Measurements from ENCODE around the gene PPP1R2. TPM values are rescaled to one million over a fixed set of nuclear protein-coding genes. Genes with fewer than 3 reads are reported as not detected.

Gene PPP1R2
- total RNA-seq, 1 donor from 2014 or later = 37.7 TPM

DNA sequence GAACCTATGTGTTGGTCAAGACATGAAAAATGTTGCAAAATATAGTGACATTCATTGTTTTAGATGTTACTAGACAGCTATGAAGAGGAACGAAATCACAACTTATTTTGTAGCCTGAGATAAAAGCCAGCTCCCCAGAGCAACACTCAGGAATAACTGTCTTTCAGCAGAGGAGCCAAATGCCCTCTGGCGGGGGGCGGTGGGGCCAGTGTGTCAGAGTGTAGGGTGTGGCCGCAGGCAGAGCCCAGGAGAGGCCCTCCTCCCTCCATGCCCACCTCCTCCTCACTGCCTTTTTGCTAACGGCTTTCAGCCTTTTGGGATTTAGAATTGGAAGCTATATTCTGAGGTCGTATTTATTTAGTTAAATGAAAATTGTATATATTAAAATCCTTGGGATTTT lies 23.7 kb upstream of the PPP1R2 start:
- DNase-seq (ENCODE audit: low spot score) = no peak

DNA sequence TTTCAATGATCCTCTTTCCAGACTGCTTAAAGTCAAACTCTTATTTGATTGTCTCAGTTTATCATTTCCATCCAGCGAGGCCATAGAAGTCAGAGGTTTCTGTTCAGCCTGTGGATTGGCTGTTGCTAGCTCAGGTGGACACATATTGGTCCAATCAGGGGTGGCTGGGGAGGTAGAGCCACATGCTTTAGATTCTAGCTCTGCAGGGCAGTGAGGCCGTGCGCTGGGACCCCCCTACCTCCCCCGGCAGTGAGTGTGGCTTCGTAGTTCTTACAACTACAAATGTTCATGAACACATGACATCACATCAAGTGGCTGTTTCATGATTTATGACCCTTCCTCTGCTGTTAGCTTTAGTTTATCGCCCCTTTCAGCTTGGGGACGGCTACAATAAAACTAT lies 22.6 kb upstream of the PPP1R2 start:
- no peak for DNase-seq (ENCODE audit: low spot score)

DNA sequence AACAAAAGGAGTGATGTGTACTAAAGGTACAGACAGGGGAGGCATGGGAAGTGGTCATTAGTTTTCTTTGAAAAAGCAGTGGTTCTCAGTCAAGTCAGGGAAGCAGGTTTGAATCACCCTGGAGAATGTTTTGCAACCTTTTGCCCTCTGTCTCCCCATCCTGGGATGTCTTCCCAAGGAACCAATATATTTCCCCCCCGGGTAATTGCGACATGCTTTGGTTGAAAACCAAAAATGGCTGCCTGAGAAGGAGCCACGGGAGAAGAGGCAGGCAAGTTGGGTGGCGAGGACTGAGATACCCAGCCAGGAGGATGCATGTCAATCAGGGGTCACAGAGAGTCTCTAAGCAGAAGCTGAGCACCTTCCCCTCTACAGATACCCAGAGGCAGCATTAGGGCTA lies 20.2 kb upstream of the PPP1R2 start:
- no peak for DNase-seq (ENCODE audit: low spot score)

DNA sequence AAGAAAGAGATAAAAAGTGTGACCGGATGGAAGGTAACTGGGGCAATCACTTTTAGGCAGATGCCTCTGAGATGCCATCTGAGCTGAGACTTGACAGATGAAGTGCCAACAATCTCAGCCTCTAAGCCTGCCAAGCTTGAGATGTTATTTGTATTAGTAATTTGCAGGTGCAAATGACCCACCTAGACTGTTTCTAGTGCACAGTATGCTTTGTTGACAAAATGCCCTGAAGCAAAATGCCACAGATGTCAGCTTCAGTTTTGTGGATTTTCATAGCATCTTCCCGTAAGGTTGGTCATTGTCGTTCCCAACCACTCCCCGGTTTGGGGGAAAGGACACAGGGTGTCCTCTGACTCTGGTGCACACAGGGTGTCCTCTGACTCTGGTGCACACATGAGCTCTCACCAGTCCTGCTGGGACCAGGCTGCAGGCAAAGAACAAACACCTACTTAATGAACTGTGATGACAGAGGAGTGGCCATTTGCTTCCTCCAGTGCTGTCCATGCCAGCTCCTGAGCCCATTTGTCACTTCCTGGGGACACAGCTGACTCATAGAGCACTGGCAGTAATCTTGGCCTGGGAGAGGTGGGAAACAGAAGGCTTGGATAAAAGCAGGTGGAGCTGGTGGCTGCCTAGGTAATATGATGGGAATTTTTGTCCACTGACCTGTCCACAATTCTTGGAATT lies 16.7 kb upstream of the PPP1R2 start:
- no peak for DNase-seq (ENCODE audit: low spot score)

DNA sequence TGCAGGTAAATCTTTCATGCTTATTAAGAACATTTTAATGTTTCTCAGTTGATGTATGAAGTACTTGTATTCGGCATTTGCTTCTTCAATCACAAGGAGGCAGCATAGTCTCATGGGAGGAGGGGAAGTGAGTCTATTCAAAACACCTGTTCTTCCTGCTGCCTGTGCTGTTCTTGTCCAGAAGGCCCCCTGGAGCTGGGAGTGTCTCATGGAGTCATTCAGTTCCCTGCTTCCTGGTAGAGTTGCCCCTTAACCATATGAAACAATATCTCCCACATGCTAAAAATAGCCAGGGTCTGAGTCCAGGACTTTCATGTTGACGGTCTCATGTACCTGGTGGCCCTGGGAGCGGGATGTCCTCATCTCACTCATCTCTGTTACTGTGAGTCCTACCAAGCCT lies 15.5 kb upstream of the PPP1R2 start:
- no peak for DNase-seq (ENCODE audit: low spot score)

DNA sequence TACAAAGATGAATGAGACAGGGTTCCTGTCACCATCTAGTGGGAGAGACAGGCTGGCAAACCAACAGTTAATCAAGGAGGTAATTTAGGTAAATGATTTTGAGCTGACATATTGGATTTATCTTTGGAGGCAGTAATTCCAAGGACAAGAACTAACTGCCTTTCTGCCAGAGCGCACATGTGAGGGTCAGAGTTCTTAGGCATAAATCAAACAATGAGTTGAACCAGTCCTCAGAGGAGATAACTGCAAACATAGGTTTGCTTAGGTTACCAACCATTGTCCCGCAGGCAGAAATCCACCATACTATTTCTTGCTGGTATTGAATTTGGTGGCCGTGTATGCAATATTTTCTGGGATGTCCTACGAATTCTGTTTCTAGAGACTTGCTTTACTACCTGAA lies 14.2 kb upstream of the PPP1R2 start:
- DNase-seq (ENCODE audit: low spot score) = no peak

DNA sequence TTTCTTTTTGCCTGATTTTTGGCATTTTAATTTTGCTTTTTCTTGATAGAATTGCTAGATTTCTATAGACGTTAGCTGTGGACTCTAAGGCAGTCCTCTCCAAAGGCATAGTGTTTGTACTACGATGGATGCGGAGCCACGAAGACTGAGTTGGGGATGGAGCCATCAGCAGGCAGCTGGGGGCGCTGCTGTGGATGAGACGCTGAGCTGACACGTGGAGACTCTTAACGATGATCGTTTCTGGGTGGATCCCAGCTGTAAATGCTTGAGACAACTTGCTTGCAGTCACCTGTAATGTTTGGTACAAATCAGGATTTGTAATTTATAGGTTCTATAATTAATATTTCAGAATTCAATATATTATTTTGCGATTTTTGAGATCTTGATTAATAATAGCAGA lies 13.3 kb upstream of the PPP1R2 start:
- DNase-seq (ENCODE audit: low spot score) = no peak

DNA sequence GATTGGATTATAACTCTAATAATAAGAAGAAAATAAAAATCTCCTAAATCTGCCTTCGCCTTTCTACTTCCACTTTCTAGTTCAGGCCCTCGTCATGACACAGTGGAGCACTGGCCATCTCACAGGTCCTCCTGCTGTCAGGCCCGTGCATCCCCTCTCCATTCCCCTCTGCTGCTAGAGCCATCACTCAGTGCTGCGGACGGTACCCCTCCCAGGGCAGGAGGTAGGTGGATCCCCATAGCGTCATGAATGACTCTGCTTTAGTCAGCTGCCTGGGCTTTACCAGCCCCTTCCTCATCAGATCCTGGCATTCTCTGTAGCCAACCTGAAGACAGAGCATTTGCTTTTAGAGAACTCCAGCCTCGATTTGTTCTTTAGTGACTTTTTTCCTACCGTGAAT lies 12.0 kb upstream of the PPP1R2 start:
- no peak for DNase-seq (ENCODE audit: low spot score)

DNA sequence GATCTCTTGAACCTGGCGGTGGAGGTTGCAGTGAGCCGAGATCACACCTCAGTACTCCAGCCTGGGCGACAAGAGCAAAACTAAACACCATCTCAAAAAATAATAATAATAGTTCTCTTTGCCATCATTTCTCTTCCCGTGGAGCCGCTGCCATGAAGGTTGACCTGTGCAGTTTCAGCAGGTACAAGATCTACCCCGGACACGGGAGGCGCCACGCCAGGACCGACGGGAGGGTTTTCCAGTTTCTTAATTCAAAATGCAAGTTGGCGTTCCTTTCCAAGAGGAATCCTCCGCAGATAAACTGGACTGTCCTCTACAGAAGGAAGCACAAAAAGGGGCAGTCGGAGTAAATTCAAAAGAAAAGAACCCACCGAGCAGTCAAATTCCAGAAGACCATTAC lies 11.3 kb upstream of the PPP1R2 start:
- DNase-seq (ENCODE audit: low spot score) = no peak

DNA sequence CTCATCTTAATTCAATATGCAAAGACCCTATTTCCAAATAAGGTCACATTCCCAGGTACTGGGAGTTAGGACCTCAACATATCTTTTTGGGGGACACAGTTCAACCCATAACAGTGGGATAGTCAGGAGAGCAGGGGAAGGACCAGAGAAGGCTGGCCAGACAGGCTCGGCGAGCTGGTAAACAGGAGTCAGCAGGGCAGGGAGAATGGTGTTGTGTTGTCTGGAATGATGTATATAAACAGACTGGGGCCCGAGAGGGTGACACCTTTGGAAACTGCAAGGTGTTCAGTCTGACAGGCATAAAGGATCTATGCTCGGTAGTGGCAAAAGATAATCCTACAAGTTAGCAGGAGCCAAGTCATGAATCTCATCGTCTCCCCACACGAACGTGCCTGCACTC lies 10.1 kb upstream of the PPP1R2 start:
- no peak for DNase-seq (ENCODE audit: low spot score)

DNA sequence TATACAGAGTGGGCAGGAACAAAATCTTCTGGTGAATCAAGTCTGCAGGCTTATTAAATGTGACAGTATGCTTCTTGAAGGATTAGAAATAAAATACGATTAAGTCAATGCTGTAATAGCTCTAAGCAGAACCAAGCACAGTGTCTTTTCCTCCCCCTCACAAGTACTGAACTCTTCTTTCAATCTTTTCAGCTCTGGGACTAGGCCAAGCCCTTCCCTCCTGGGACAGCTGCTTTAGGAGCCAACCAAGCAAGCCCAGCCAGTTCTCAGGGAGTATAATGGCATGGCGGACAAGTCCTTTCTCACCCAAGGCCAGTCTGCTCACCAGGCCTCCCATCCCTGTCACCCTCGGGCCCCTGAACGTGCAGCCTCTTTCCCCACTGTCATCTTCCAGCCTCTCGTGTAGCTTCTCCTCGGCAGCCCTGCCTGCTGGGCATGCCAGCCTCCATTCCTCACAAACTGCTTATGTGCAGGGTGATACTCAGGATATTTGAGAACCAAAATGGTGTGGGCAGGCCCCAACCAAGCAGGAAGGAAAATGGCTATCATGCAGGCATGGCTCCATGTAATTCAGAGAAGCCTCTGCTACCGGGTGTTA lies 8.4 kb upstream of the PPP1R2 start:
- no peak for DNase-seq (ENCODE audit: low spot score)

DNA sequence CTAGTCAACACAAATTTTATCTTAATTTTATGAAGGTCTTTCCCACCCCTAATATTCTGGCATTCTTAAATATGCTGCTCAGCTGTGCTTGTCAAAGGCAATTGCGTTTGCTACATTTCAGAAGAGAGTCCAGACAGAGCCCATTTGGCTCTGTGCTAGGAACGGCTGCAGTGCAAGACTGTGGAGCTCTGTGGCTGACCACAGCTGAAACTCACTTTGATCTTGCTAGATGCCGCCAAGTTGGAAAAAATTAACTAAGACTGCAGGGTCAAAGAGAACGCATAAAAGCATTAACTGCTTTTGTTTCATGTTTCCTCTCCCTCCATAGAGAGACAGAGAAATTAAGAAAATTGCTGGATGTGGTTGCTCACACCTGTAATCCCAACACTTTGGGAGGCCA lies 7.6 kb upstream of the PPP1R2 start:
- DNase-seq (ENCODE audit: low spot score) = no peak

DNA sequence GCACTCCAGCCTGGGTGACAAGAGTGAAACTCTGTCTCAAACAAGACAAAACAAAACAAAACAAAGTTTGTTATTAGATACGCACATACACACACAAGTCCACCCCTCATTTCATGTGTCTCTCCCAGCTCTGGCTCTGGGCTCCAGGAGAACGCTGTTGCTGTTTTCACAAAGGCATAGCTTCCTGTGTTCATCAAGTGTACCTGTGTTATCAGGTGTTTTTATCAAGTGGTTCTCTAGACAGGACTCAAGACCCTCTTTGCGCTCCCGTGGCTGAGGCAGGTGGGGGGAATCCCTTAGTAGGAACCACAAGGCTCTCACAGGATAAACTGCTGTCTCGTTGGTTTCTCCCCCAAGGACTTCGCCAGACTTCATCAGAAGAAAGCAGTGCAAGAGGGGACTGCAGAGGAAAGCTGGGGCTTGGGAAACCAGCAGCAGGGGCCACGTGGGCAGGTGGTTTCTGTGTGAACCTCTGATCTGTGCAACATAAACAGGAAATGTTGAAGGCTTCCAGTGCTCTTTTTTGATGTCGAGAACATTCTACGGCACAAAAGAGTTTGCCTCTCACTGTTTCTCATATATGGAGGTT lies 6.9 kb upstream of the PPP1R2 start:
- no peak for DNase-seq (ENCODE audit: low spot score)

DNA sequence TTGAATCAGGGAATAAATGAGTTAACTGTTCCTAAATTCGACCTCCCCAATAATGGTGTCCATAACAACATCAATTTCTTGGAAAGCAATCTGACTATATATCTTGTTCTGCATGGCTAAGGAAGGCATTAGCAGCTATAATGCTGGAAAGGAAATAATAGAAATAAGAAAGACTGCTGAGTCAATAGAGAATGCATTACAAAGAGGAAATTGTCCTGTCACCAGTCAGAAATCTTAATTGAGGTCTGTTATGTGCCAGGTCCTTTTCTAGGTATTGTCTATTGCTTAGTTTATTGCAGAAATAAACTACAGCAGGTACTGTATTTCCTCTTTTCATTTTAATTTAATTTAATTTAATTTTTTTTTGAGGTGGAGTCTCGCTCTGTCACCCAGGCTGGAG lies 5.9 kb upstream of the PPP1R2 start:
- no peak for DNase-seq (ENCODE audit: low spot score)

DNA sequence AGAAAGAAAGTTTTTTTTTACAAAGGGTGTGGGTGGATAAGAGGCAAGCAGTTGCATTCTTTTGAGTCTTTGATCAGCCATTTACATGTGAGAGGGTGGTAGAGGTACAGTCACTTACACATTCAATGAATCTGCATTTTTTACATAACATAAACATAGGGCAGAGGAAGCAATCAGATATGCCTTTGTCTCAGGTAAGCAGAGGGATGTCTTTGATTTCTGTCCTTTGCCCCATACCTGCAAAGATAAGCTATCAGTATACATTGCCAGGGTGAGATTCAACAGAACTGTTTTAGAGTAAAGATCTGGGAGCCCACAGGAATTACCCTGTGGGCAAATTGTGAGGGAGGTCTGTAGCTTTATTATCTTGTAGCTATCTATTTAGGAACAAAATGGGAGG lies 5.4 kb upstream of the PPP1R2 start:
- no peak for DNase-seq (ENCODE audit: low spot score)

DNA sequence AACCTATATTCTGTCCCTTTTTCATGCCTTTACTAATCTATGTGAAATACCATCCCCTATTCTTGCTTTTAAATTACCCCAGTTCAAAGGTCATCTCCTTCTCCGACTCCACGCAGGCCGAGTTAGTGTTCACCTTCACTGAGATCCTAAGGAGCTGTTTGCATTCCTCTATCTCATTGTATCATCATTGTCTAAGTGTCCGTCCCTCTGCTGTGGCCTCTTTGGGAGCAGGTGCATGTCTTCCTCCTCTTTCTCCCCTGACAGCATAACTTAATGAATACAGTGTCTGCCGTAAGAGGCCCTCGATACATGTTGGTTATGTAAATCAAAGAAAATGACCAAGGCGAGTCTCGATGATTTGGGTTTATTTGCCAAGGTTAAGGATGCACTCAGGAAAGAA lies 4.9 kb upstream of the PPP1R2 start:
- DNase-seq (ENCODE audit: low spot score) = no peak

DNA sequence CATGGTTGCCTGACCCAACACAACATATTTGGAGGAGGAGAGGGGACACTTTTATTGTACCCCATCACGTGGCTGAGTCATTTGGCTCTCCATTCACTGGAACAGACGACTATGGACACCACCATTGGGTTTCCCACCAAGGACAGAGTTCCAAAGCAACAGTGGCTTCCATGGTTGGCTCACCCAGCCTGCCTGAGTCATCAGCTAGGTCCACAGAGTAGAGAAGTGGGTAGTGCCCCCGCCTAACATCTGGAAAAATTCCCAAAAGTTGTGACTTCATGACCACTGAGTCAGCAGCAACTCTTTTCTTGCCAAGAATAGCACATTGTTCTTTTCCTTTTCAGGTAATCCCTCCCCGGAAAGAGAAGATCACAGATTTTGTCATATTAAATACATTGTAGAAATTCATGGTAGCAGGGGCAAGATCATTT lies 3.0 kb upstream of the PPP1R2 start:
- no peak for DNase-seq (ENCODE audit: low spot score)

DNA sequence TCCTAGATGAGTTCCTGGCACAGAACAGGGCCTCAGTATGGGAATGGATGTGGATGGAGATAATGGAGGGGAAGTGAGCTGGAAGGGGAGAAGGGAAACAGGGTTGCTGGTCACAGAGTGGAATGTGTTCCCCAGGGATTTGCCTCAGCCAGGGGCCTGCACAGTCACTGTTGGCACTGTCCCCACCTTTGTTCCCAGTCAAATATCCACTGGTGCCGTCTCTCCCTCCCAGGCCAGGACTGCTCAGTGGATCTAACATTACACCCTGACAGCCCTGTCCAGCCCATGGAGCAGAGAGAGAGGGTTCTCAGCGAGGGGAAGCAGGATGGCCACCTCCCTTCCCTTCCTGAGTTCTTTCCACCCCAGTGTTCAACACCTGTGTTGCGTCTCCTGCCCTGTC lies 1.5 kb upstream of the PPP1R2 start:
- DNase-seq (ENCODE audit: low spot score) = no peak

DNA sequence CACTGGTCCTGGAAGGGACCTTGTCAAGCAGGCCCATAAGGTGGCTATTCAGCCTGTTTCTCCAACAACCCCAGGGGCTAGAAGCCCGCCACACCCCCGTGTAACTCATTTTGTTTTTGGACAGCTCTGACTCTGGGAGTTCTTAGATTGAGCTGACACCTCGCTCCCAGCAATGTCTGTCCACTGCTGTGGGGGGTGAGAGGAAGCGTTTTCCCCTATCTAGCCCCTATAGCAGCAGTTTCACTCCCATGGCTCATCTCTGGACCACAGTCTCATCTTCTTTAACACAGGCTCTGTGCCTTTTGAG lies 1.1 kb upstream of the PPP1R2 start:
- no peak for DNase-seq (ENCODE audit: low spot score)

DNA sequence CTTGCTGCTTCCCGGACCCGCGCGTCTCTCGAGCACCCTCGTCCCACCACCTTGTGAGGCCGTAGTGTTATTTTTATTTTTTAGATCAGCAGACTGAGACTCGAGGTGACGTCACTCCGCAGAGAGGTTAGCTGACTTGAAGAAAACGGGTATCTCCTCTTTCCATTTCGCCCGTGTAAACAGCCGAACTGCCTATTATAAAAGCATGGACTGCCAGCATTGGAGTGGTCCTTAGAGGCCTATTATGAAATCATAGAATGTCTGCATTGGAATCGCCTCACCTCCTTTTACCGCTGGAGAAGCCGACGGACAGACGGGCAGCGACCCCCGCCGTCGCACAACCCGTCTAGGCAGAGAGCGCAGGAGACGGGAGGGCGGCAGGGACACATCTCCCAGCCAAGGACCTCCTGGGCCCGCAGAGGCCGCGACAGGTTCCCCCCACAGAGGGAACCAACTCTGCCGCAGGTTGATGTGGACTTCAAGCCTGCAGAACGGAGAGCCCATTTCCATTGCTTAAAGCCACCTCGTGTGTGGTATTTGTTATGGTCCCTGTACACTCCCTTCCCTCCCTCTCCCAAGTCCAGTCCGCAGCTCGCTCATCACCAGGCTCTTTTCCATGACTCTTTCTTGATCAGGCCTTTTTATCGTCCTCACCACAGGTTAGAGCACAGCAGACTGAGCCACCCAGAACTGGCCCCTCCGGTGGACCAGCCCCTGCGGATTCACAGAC lies 540 bp upstream of the PPP1R2 start:
- no peak for DNase-seq (ENCODE audit: low spot score)

DNA sequence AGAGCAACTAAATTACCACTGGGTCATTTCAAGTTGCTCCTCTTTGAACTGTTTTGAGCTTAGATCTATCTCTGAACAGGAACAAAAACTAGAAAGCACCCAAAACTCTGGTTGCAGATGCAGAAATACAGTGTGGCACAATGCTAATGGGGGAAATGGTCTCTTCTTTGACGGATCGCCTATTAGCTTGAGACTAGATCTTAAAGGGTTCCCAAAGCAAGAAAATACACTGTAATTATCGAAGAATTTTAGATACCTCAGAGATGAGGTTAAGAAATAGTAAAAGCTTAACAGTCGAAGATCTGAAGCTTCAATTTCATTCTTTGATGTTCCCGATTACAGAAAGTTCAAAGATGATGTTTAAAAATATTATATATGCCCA lies 818 bp downstream of the PPP1R2 start:
- no peak for DNase-seq (ENCODE audit: low spot score)

DNA sequence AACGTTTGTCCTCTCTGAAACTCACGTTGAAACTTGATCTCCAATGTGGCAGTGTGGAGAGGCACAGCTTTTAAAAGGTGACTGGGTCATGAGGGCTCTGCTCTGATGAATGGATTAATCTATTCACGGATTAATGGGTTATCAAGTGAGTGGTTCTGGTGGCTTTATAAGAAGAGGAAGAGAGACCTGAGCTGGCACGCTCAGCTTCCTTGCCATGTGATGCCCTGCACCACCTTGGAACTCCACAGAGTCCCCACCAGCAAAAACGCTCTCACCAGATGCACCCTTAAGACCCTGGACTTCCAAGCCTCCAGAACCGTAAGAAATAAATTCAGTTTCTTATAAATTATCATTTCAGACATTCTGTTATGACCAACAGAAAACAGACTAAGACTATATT lies 2.6 kb downstream of the PPP1R2 start:
- no peak for DNase-seq (ENCODE audit: low spot score)

DNA sequence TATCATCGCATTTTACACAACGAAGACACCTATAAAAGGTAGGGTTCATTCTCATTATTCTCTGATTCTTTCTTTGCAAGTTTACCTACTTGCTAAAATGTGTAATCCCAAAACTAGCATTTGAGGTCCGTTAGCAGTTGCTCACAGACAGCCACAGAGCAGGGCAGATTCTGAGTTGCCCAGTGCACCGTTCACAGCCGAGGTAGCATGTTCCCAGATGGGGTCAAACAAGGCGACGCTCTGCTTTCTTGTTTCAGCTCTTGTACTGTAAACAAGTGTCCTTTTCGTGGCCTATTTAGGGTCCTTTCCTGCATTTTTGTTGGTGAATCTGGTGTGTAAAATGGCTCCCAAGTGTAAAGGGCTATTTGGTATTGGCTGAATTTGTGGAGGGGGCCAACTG lies 3.1 kb downstream of the PPP1R2 start:
- DNase-seq (ENCODE audit: low spot score) = no peak
